Kidney (tissue), 14 donors: ENCODE data around the gene KIF2C. TPM values are rescaled to one million over a fixed set of nuclear protein-coding genes. Genes with fewer than 3 reads are reported as not detected.

Experiments
- DNase-seq, 5 donors: peaks; one replicate each; pipeline ENCODE4 v3.0.0-alpha.2; 2013 to 2020
- FAIRE-seq: peaks from 2 replicates; lab custom pipeline; 2012; peaks lifted over from hg19 to GRCh38; lab: Jason Lieb, UNC
- H3K27ac ChIP-seq, 2 donors: one replicate each; pipeline ENCODE4 v1.7.0; 2013; ENCODE audit warnings: low read depth in 2 of 2, low read length in 2 of 2, inconsistent platforms in 1 of 2
- H3K27me3 ChIP-seq: one replicate; pipeline ENCODE4 v1.7.1; 2013; ENCODE audit warnings: low read length, inconsistent platforms; ENCODE audit not compliant: control insufficient read depth, insufficient read depth
- H3K36me3 ChIP-seq, 3 donors: one replicate each; pipeline versions ENCODE4 v1.7.0 to v1.7.1; 2013; ENCODE audit warnings: low read length in 3 of 3, control low read depth in 1 of 3, inconsistent platforms in 1 of 3; ENCODE audit not compliant: insufficient read depth in 3 of 3, control insufficient read depth in 2 of 3
- H3K4me1 ChIP-seq, 3 donors: one replicate each; pipeline versions ENCODE4 v1.7.0 to v1.7.1; 2013; ENCODE audit warnings: low read length in 3 of 3, inconsistent platforms in 1 of 3, low read depth in 1 of 3; ENCODE audit not compliant: control insufficient read depth in 2 of 3, insufficient read depth in 2 of 3
- H3K4me3 ChIP-seq, 3 donors: one replicate each; pipeline versions ENCODE4 v1.7.0 to v1.8.1; 2013; ENCODE audit warnings: low read length in 3 of 3, control low read depth in 1 of 3, inconsistent platforms in 1 of 3
- H3K9ac ChIP-seq, 3 donors: one replicate each; pipeline versions ENCODE4 v1.7.0 to v1.7.1; 2013; ENCODE audit warnings: low read length in 3 of 3, control low read depth in 1 of 3, inconsistent platforms in 1 of 3
- H3K9me3 ChIP-seq, 3 donors: one replicate each; pipeline versions ENCODE4 v1.7.0 to v1.7.1; 2013; ENCODE audit warnings: low read length in 3 of 3, control low read depth in 1 of 3, inconsistent platforms in 1 of 3; ENCODE audit not compliant: control insufficient read depth in 2 of 3, insufficient read depth in 1 of 3
- CTCF ChIP-seq: IDR thresholded peaks from 3 replicates; pipeline ENCODE4 v1.5.1; 2012; ENCODE audit warnings: mild to moderate bottlenecking, moderate library complexity, borderline replicate concordance; ENCODE audit not compliant: insufficient read depth; ENCODE audit errors: extremely low read depth
- intact Hi-C: fragments of 100-400 bp; cut with DNase I; formaldehyde crosslinking; loops from one replicate; pipeline ENCODE4 v1.11.1; 2022
- polyA plus RNA-seq: library from polyadenylated mRNA; stranded (reverse); fragments of 350-450 nt; fragmentation: Illumina TruSeq; extraction: RNeasy Lipid Tissue Mini Kit (QIAGEN cat#74804); gene quantifications from one replicate; pipeline ENCODE4 v1.2.3, GENCODE V29; 2014; ENCODE audit warnings: low read depth, low replicate concordance; ENCODE audit not compliant: insufficient read depth
- total RNA-seq: library from RNA; stranded (reverse); fragmentation: NEBNext Ultra II Directional; extraction: Animal tissue kit (Norgen Biotek cat#: 25700); gene quantifications from one replicate; pipeline ENCODE4 v1.2.1, GENCODE V29; 2021
- donor health status: control.
- donor health status: control.
- donor health status: control.
- donor health status: control.
- donor health status: control.
- donor health status: DM: yes; HTN: yes; CAD: no.
- donor health status: Normal renal cell carcinoma (clear cell type).

Gene KIF2C
- total and polyA plus RNA-seq, 2 donors from 2014 or later = 0.47 to 1.4 TPM

GRCh38 chr1:44786841-44787426 lies 47.3 kb downstream of the KIF2C start:
- H3K9ac ChIP-seq = peak overlapping the region in 1 of 3 donors; percentile 60
- peak overlapping the region in 1 of 2 donors; percentile 1 for H3K27ac ChIP-seq
- FAIRE-seq (no peak), DNase-seq (peak in 1 of 5 donors; percentile 65)
- intact Hi-C loops = loop anchor here (10.0 kb wide), 1 partner anchor 48 kb away; no protein-coding TSS in a partner anchor
- peaks cover 0 to 23% (median 8%) of the 10 kb centered on the region in 3 donors for H3K4me1 ChIP-seq
- H3K4me3 ChIP-seq = no peak overlapping the region
- H3K27me3 ChIP-seq = no peaks in the 10 kb centered on the region
- TF ChIP-seq CTCF = no peak
- H3K9me3 ChIP-seq = no peaks in the 10 kb centered on the region
- no peaks in the 10 kb centered on the region for H3K36me3 ChIP-seq

GRCh38 chr1:44787506-44787905 lies 47.9 kb downstream of the KIF2C start:
- Histone ChIP-seq H3K27ac (no peak overlapping the region), H3K9ac (no peak overlapping the region), H3K27me3 (no peaks in the 10 kb centered on the region), H3K4me1 (peaks cover 0 to 23% (median 8%) of the 10 kb centered on the region in 3 donors), H3K9me3 (no peaks in the 10 kb centered on the region), H3K4me3 (no peak overlapping the region), H3K36me3 (no peaks in the 10 kb centered on the region)
- TF ChIP-seq CTCF = no peak
- FAIRE-seq = no peak
- intact Hi-C loops = loop anchor here (10.0 kb wide), 1 partner anchor 47 kb away; no protein-coding TSS in a partner anchor
- peak in 2 of 5 donors; percentile 57 to 60 for DNase-seq

GRCh38 chr1:44788120-44788860 lies 48.7 kb downstream of the KIF2C start, which contains the start of gene BEST4:
Gene BEST4, minus strand, starts transcription at chr1:44788170. Its CDS starts 465 bp downstream, at chr1:44787705.
- FAIRE-seq (no peak), DNase-seq (peak in 2 of 5 donors; percentile 14 to 35)
- Histone ChIP-seq H3K27me3 (no peaks in the 10 kb centered on the region), H3K36me3 (no peaks in the 10 kb centered on the region), H3K9me3 (no peaks in the 10 kb centered on the region), H3K27ac (no peak within 1 kb of the TSS), H3K4me3 (no peak within 1 kb of the TSS), H3K4me1 (peaks cover 0 to 23% (median 8%) of the 10 kb centered on the region in 3 donors), H3K9ac (no peak within 1 kb of the TSS)
- TF ChIP-seq CTCF = no peak
- intact Hi-C loops = loop anchor here (10.0 kb wide), 1 partner anchor 47 kb away; no protein-coding TSS in a partner anchor
